ENCODE measurements around the gene OR7G3. TPM values are rescaled to one million over a fixed set of nuclear protein-coding genes. Genes with fewer than 3 reads are reported as not detected.

Gene OR7G3
- polyA plus RNA-seq, 2 donors, result not detected

DNA sequence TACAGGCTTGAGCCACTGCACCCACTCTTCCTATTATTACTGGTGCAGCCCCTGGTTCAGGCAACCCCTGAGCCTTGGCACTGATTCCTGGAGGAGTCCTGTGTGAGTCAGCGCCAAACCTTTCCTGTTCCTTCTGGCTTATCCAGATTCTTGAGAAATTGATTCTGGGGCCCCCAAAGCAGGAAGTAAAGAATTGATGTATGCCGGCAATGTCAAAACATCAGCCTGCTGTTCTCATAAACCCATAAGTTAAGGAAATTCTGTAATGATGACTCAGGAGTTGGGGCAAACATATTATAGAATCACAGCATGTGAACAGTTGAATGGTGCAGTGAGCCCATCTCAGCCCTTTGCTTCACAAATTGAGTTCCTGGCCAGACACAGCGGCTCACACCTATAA lies 1.4 kb upstream of the OR7G3 start:
- no peaks in the 10 kb centered on the region for H3K27me3 ChIP-seq (ENCODE audit: control insufficient read depth in 1 of 2, insufficient read depth in 2 of 2, low read length in 2 of 2)
- H3K27ac ChIP-seq (ENCODE audit: low read depth in 2 of 2, low read length in 1 of 2), result no peak overlapping the region
- H3K36me3 ChIP-seq (ENCODE audit: control insufficient read depth in 2 of 2, insufficient read depth in 2 of 2, low read length in 1 of 2), result no peaks in the 10 kb centered on the region
- H3K4me1 ChIP-seq (ENCODE audit: control insufficient read depth in 2 of 2, insufficient read depth in 2 of 2, low read length in 1 of 2), result no peaks in the 10 kb centered on the region
- WGBS, 2 donors, result 51 to 62% methylated on average over 3 of the region's 3 CpGs
- no peaks in the 10 kb centered on the region for H3K9me3 ChIP-seq (ENCODE audit: control insufficient read depth in 2 of 2, insufficient read depth in 1 of 2, low read depth in 1 of 2, low read length in 1 of 2)
- no peak overlapping the region for H3K4me3 ChIP-seq (ENCODE audit: low read depth in 1 of 2, low read length in 2 of 2)

DNA sequence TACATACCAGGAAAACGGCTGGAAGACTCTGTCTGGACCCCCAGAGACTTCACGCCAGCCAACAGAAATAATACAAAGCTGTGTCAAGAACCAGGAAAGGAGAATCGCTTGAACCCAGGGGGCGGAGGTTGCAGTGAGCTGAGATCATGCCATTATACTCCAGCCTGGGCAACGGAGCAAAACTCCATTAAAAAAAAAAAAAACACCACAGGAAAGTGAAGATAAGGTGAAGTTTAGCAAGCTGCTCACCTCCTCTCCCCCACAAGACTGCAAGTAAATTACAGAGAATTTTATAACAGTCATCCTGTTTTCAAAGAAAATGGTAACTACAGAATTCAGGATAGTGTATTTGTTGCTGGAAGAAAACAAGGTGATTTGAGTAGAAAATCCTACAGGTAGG lies 10.2 kb downstream of the OR7G3 start:
- Histone ChIP-seq H3K4me3 (ENCODE audit: low read depth in 1 of 2, low read length in 2 of 2) (no peak overlapping the region), H3K9me3 (ENCODE audit: control insufficient read depth in 2 of 2, insufficient read depth in 1 of 2, low read depth in 1 of 2, low read length in 1 of 2) (no peaks in the 10 kb centered on the region), H3K36me3 (ENCODE audit: control insufficient read depth in 2 of 2, insufficient read depth in 2 of 2, low read length in 1 of 2) (no peaks in the 10 kb centered on the region), H3K4me1 (ENCODE audit: control insufficient read depth in 2 of 2, insufficient read depth in 2 of 2, low read length in 1 of 2) (no peaks in the 10 kb centered on the region), H3K27me3 (ENCODE audit: control insufficient read depth in 1 of 2, insufficient read depth in 2 of 2, low read length in 2 of 2) (no peaks in the 10 kb centered on the region), H3K27ac (ENCODE audit: low read depth in 2 of 2, low read length in 1 of 2) (no peak overlapping the region)
- 54 to 55% methylated on average over 5 of the region's 5 CpGs for WGBS, 2 donors

- H3K27me3 ChIP-seq (ENCODE audit: control insufficient read depth in 1 of 2, insufficient read depth in 2 of 2, low read length in 2 of 2), result no peaks in the 10 kb centered on the region
- H3K4me3 ChIP-seq (ENCODE audit: low read depth in 1 of 2, low read length in 2 of 2), result no peak within 1 kb of the TSS
- no peaks in the 10 kb centered on the region for H3K9me3 ChIP-seq (ENCODE audit: control insufficient read depth in 2 of 2, insufficient read depth in 1 of 2, low read depth in 1 of 2, low read length in 1 of 2)
- H3K27ac ChIP-seq (ENCODE audit: low read depth in 2 of 2, low read length in 1 of 2), result no peak within 1 kb of the TSS
- no peaks in the 10 kb centered on the region for H3K36me3 ChIP-seq (ENCODE audit: control insufficient read depth in 2 of 2, insufficient read depth in 2 of 2, low read length in 1 of 2)
- H3K4me1 ChIP-seq (ENCODE audit: control insufficient read depth in 2 of 2, insufficient read depth in 2 of 2, low read length in 1 of 2), result no peaks in the 10 kb centered on the region
- WGBS, 2 donors, result 74 to 81% methylated on average over 2 of the region's 2 CpGs
Observed at GRCh38 chr19:9115307-9115813, 11.4 kb downstream of the OR7G3 start, which contains the start of gene OR7G1. Gene OR7G1 (minus strand): TSS chr19:9115763. CDS start chr19:9115763, 0 bp downstream.

- Histone ChIP-seq H3K27me3 (ENCODE audit: control insufficient read depth in 1 of 2, insufficient read depth in 2 of 2, low read length in 2 of 2) (peaks cover 0 to 4% of the 10 kb centered on the region in 2 donors), H3K4me3 (ENCODE audit: low read depth in 1 of 2, low read length in 2 of 2) (no peak overlapping the region), H3K9me3 (ENCODE audit: control insufficient read depth in 2 of 2, insufficient read depth in 1 of 2, low read depth in 1 of 2, low read length in 1 of 2) (no peaks in the 10 kb centered on the region), H3K36me3 (ENCODE audit: control insufficient read depth in 2 of 2, insufficient read depth in 2 of 2, low read length in 1 of 2) (no peaks in the 10 kb centered on the region), H3K4me1 (ENCODE audit: control insufficient read depth in 2 of 2, insufficient read depth in 2 of 2, low read length in 1 of 2) (no peaks in the 10 kb centered on the region), H3K27ac (ENCODE audit: low read depth in 2 of 2, low read length in 1 of 2) (no peak overlapping the region)
- WGBS, 2 donors, result 40 to 64% methylated on average over 2 of the region's 2 CpGs
Observed at GRCh38 chr19:9109959-9110358, 16.8 kb downstream of the OR7G3 start.

GRCh38 chr19:9107375-9107774 lies 19.4 kb downstream of the OR7G3 start, which contains the start of gene OR7G2:
Gene OR7G2 (minus strand): TSS chr19:9107475. CDS start chr19:9103243, 4,232 bp downstream.
- WGBS, 2 donors, result 50 to 55% methylated on average over 8 of the region's 8 CpGs
- Histone ChIP-seq H3K36me3 (ENCODE audit: control insufficient read depth in 2 of 2, insufficient read depth in 2 of 2, low read length in 1 of 2) (no peaks in the 10 kb centered on the region), H3K4me3 (ENCODE audit: low read depth in 1 of 2, low read length in 2 of 2) (no peak within 1 kb of the TSS)

GRCh38 chr19:9086761-9087160 lies 40.0 kb downstream of the OR7G3 start, which contains the start of gene OR1M1:
Gene OR1M1 (plus strand): TSS chr19:9087061. CDS start chr19:9093245, 6,184 bp downstream.
- H3K27ac ChIP-seq (ENCODE audit: low read depth in 2 of 2, low read length in 1 of 2), result no peak within 1 kb of the TSS
- no peaks in the 10 kb centered on the region for H3K27me3 ChIP-seq (ENCODE audit: control insufficient read depth in 1 of 2, insufficient read depth in 2 of 2, low read length in 2 of 2)
- H3K36me3 ChIP-seq (ENCODE audit: control insufficient read depth in 2 of 2, insufficient read depth in 2 of 2, low read length in 1 of 2), result no peaks in the 10 kb centered on the region
- no peaks in the 10 kb centered on the region for H3K9me3 ChIP-seq (ENCODE audit: control insufficient read depth in 2 of 2, insufficient read depth in 1 of 2, low read depth in 1 of 2, low read length in 1 of 2)
- no peaks in the 10 kb centered on the region for H3K4me1 ChIP-seq (ENCODE audit: control insufficient read depth in 2 of 2, insufficient read depth in 2 of 2, low read length in 1 of 2)
- 40 to 70% methylated on average over 2 of the region's 2 CpGs for WGBS, 2 donors
- H3K4me3 ChIP-seq (ENCODE audit: low read depth in 1 of 2, low read length in 2 of 2), result no peak within 1 kb of the TSS

More at GRCh38 chr19:9107375-9107774, 19.4 kb downstream of the OR7G3 start, which contains the start of gene OR7G2:
- no peaks in the 10 kb centered on the region for H3K9me3 ChIP-seq (ENCODE audit: control insufficient read depth in 2 of 2, insufficient read depth in 1 of 2, low read depth in 1 of 2, low read length in 1 of 2)
- no peaks in the 10 kb centered on the region for H3K4me1 ChIP-seq (ENCODE audit: control insufficient read depth in 2 of 2, insufficient read depth in 2 of 2, low read length in 1 of 2)
- H3K27ac ChIP-seq (ENCODE audit: low read depth in 2 of 2, low read length in 1 of 2), result no peak within 1 kb of the TSS
- peaks cover 0 to 4% of the 10 kb centered on the region in 2 donors for H3K27me3 ChIP-seq (ENCODE audit: control insufficient read depth in 1 of 2, insufficient read depth in 2 of 2, low read length in 2 of 2)

GRCh38 chr19:9078651-9079050 lies 48.1 kb downstream of the OR7G3 start:
- H3K4me3 ChIP-seq (ENCODE audit: low read depth in 1 of 2, low read length in 2 of 2), result no peak overlapping the region
- 59 to 68% methylated on average over 4 of the region's 4 CpGs for WGBS, 2 donors
- H3K36me3 ChIP-seq (ENCODE audit: control insufficient read depth in 2 of 2, insufficient read depth in 2 of 2, low read length in 1 of 2), result no peaks in the 10 kb centered on the region
- H3K27ac ChIP-seq (ENCODE audit: low read depth in 2 of 2, low read length in 1 of 2), result no peak overlapping the region
- H3K27me3 ChIP-seq (ENCODE audit: control insufficient read depth in 1 of 2, insufficient read depth in 2 of 2, low read length in 2 of 2), result no peaks in the 10 kb centered on the region
- H3K4me1 ChIP-seq (ENCODE audit: control insufficient read depth in 2 of 2, insufficient read depth in 2 of 2, low read length in 1 of 2), result peaks cover 0 to 6% of the 10 kb centered on the region in 2 donors
- H3K9me3 ChIP-seq (ENCODE audit: control insufficient read depth in 2 of 2, insufficient read depth in 1 of 2, low read depth in 1 of 2, low read length in 1 of 2), result no peaks in the 10 kb centered on the region

DNA sequence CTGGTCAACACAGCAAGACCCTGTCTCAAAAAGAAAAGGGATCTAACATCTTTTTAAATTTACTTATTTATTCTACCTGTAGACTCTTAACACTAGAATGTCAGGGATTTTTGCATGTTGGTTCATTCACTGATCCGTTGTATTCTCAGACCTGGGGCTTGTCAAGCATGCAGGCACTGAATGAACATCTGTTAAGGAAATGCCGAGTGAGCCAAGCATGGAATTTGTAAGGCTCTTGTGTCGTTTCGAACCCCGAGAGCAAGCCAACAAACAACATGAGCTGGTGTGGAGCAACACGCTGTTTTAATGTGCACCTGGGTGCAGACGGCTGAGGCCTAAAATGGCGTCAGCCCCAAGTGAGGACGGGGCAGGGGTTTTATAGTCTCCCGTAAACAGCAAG lies 49.8 kb downstream of the OR7G3 start:
- WGBS, 2 donors, result 71 to 73% methylated on average over 10 of the region's 10 CpGs
- no peaks in the 10 kb centered on the region for H3K27me3 ChIP-seq (ENCODE audit: control insufficient read depth in 1 of 2, insufficient read depth in 2 of 2, low read length in 2 of 2)
- no peaks in the 10 kb centered on the region for H3K36me3 ChIP-seq (ENCODE audit: control insufficient read depth in 2 of 2, insufficient read depth in 2 of 2, low read length in 1 of 2)
- H3K27ac ChIP-seq (ENCODE audit: low read depth in 2 of 2, low read length in 1 of 2), result no peak overlapping the region
- H3K4me1 ChIP-seq (ENCODE audit: control insufficient read depth in 2 of 2, insufficient read depth in 2 of 2, low read length in 1 of 2), result peaks cover 0 to 6% of the 10 kb centered on the region in 2 donors
- no peaks in the 10 kb centered on the region for H3K9me3 ChIP-seq (ENCODE audit: control insufficient read depth in 2 of 2, insufficient read depth in 1 of 2, low read depth in 1 of 2, low read length in 1 of 2)
- H3K4me3 ChIP-seq (ENCODE audit: low read depth in 1 of 2, low read length in 2 of 2), result no peak overlapping the region

Measured in esophagus (tissue), 2 donors.